ENCODE measurements around the gene EPS8.
"Not testable (repeated sequence)": the region's sequence is repeated elsewhere in the genome, so short reads cannot be mapped to it uniquely, and the experiment has no call there.

EPS8 gene

DNA sequence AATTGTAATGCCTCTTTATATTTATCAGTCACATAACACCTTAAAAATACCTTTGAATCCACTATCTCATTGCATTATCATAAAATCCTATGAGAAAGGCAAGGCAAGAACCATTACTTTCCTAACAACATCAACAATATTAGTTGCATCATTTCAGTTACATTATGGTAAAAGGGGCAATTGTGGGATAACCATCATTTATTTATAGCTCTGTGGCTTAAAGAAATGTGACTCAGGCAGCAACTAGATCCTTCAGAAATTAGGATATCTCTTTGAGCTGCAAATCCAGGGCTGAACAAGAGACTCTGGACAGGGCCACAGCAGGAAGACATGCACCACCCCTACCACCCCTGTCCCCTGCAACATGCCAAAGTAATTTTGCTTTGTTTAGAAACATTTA lies 36.4 kb downstream of the EPS8 start:
- no peak overlapping the region for H2AK5ac ChIP-seq (ENCODE audit: low read depth, low read length)

DNA sequence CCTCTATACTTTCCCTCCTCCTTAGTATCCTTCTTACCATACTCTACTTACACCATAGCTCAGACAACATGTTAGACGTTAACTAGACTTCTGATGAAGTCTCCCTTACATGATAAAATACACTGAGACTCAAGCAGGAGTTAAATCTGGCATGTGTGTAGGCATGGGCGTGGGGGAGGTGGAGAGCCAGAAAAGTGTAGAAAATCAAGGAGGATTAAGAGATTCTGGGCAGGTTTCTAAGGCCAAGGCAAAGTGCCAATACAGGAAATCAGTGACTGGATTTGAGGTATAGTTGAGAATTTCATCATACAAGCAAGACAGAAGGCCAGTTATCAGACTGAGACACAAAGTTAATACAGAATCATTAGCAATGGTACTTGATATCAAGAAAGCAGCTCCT lies 37.4 kb downstream of the EPS8 start:
- peaks cover 0 to 1% of the 10 kb centered on the region in 2 donors for H3K4me1 ChIP-seq (ENCODE audit: control insufficient read depth in 2 of 2, insufficient read depth in 1 of 2, low read depth in 1 of 2, low read length in 2 of 2)

More for the DNA sequence above, 36.4 kb downstream of the EPS8 start:
- Histone ChIP-seq H2AFZ (ENCODE audit: low read length) (no peak overlapping the region), H3K4me2 (ENCODE audit: insufficient read depth, low read length, poor library complexity, severe bottlenecking) (no peak overlapping the region), H3K9ac (ENCODE audit: low read depth, low read length, poor library complexity) (no peak overlapping the region), H3K79me1 (ENCODE audit: low read depth, low read length) (no peaks in the 10 kb centered on the region), H3K23ac (ENCODE audit: low read depth, low read length, poor library complexity) (no peak overlapping the region), H4K91ac (ENCODE audit: low read depth, low read length, poor library complexity) (no peak overlapping the region), H3K27me3 (ENCODE audit: control insufficient read depth in 3 of 3, insufficient read depth in 3 of 3, low read depth in 1 of 3, low read length in 3 of 3) (no peaks in the 10 kb centered on the region), H3K4ac (ENCODE audit: low read length) (no peak overlapping the region), H2BK12ac (ENCODE audit: low read length) (no peak overlapping the region), H3K36me3 (replicated peaks in 1 of 2; ENCODE audit: control insufficient read depth in 2 of 2, insufficient read depth in 2 of 2, low read length in 2 of 2) (no peaks in the 10 kb centered on the region), H3K14ac (ENCODE audit: low read length) (no peak overlapping the region), H2BK120ac (ENCODE audit: low read depth, low read length) (no peak overlapping the region), H2BK15ac (ENCODE audit: low read length) (no peak overlapping the region), H3K18ac (ENCODE audit: low read length) (no peak overlapping the region), H3K9me3 (replicated peaks in 1 of 2; ENCODE audit: control insufficient read depth in 2 of 2, insufficient read depth in 1 of 2, low read depth in 1 of 2, low read length in 2 of 2) (peaks cover 0 to 5% of the 10 kb centered on the region in 2 donors), H3K4me3 (ENCODE audit: low read length in 2 of 2) (no peak overlapping the region), H4K8ac (ENCODE audit: low read depth, low read length) (no peak overlapping the region), H3K27ac (replicated peaks; ENCODE audit: low read length) (no peak overlapping the region), H2BK5ac (ENCODE audit: low read length) (no peak overlapping the region), H3K4me1 (ENCODE audit: control insufficient read depth in 2 of 2, insufficient read depth in 1 of 2, low read depth in 1 of 2, low read length in 2 of 2) (peaks cover 0 to 1% of the 10 kb centered on the region in 2 donors)
- no peak for DNase-seq (ENCODE audit: low spot score)

DNA sequence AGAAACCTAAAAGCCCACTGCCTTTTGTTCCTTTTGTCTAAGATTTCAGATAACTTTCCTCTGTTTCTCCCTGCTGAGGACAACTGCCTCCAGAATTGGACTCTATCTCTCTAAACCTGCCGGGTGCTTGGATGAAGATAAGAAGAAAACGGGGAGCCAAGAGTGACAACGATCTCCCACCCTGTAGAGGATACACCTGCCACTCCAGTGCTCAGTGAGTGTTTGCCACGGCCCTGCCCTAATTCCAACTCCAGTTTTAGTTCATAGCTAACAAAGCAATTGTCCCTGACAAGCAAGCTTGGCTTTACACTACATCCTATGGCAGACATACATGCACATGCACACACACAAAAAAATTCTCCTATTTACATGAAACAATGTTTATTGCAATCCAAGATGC lies 39.3 kb downstream of the EPS8 start:
- Histone ChIP-seq H4K91ac (ENCODE audit: low read depth, low read length, poor library complexity) (no peak overlapping the region), H3K27me3 (ENCODE audit: control insufficient read depth in 3 of 3, insufficient read depth in 3 of 3, low read depth in 1 of 3, low read length in 3 of 3) (no peaks in the 10 kb centered on the region), H3K18ac (ENCODE audit: low read length) (no peak overlapping the region), H2BK5ac (ENCODE audit: low read length) (no peak overlapping the region), H3K4ac (ENCODE audit: low read length) (no peak overlapping the region), H3K4me1 (ENCODE audit: control insufficient read depth in 2 of 2, insufficient read depth in 1 of 2, low read depth in 1 of 2, low read length in 2 of 2) (peaks cover 0 to 1% of the 10 kb centered on the region in 2 donors), H3K9ac (ENCODE audit: low read depth, low read length, poor library complexity) (no peak overlapping the region), H2BK12ac (ENCODE audit: low read length) (no peak overlapping the region), H3K9me3 (replicated peaks in 1 of 2; ENCODE audit: control insufficient read depth in 2 of 2, insufficient read depth in 1 of 2, low read depth in 1 of 2, low read length in 2 of 2) (peaks cover 0 to 5% of the 10 kb centered on the region in 2 donors), H2BK15ac (ENCODE audit: low read length) (no peak overlapping the region), H3K4me3 (ENCODE audit: low read length in 2 of 2) (no peak overlapping the region), H4K8ac (ENCODE audit: low read depth, low read length) (no peak overlapping the region), H3K27ac (replicated peaks; ENCODE audit: low read length) (no peak overlapping the region), H3K79me1 (ENCODE audit: low read depth, low read length) (no peaks in the 10 kb centered on the region), H3K36me3 (replicated peaks in 1 of 2; ENCODE audit: control insufficient read depth in 2 of 2, insufficient read depth in 2 of 2, low read length in 2 of 2) (no peaks in the 10 kb centered on the region), H3K23ac (ENCODE audit: low read depth, low read length, poor library complexity) (no peak overlapping the region), H2AFZ (ENCODE audit: low read length) (no peak overlapping the region), H3K14ac (ENCODE audit: low read length) (no peak overlapping the region), H2BK120ac (ENCODE audit: low read depth, low read length) (no peak overlapping the region), H2AK5ac (ENCODE audit: low read depth, low read length) (no peak overlapping the region), H3K4me2 (ENCODE audit: insufficient read depth, low read length, poor library complexity, severe bottlenecking) (no peak overlapping the region)
- DNase-seq (ENCODE audit: low spot score): no peak
- no CpG with 5 or more reads among the region's 4 CpGs for WGBS, 2 donors (ENCODE audit: extremely low coverage in 2 of 2, insufficient read length in 2 of 2, insufficient replicate concordance in 1 of 2)

More for the DNA sequence above, 37.4 kb downstream of the EPS8 start:
- Histone ChIP-seq H3K4me2 (ENCODE audit: insufficient read depth, low read length, poor library complexity, severe bottlenecking) (no peak overlapping the region), H2BK120ac (ENCODE audit: low read depth, low read length) (no peak overlapping the region), H2BK15ac (ENCODE audit: low read length) (no peak overlapping the region), H3K9ac (ENCODE audit: low read depth, low read length, poor library complexity) (no peak overlapping the region), H3K27ac (replicated peaks; ENCODE audit: low read length) (no peak overlapping the region), H2AFZ (ENCODE audit: low read length) (no peak overlapping the region), H3K36me3 (replicated peaks in 1 of 2; ENCODE audit: control insufficient read depth in 2 of 2, insufficient read depth in 2 of 2, low read length in 2 of 2) (no peaks in the 10 kb centered on the region), H4K91ac (ENCODE audit: low read depth, low read length, poor library complexity) (no peak overlapping the region), H3K4ac (ENCODE audit: low read length) (no peak overlapping the region), H4K8ac (ENCODE audit: low read depth, low read length) (no peak overlapping the region), H3K14ac (ENCODE audit: low read length) (no peak overlapping the region), H3K79me1 (ENCODE audit: low read depth, low read length) (no peaks in the 10 kb centered on the region), H2BK12ac (ENCODE audit: low read length) (no peak overlapping the region), H3K4me3 (ENCODE audit: low read length in 2 of 2) (no peak overlapping the region), H3K9me3 (replicated peaks in 1 of 2; ENCODE audit: control insufficient read depth in 2 of 2, insufficient read depth in 1 of 2, low read depth in 1 of 2, low read length in 2 of 2) (peaks cover 0 to 5% of the 10 kb centered on the region in 2 donors), H3K27me3 (ENCODE audit: control insufficient read depth in 3 of 3, insufficient read depth in 3 of 3, low read depth in 1 of 3, low read length in 3 of 3) (no peaks in the 10 kb centered on the region), H3K23ac (ENCODE audit: low read depth, low read length, poor library complexity) (no peak overlapping the region), H2BK5ac (ENCODE audit: low read length) (no peak overlapping the region), H2AK5ac (ENCODE audit: low read depth, low read length) (no peak overlapping the region), H3K18ac (ENCODE audit: low read length) (no peak overlapping the region)
- WGBS, 2 donors (ENCODE audit: extremely low coverage in 2 of 2, insufficient read length in 2 of 2, insufficient replicate concordance in 1 of 2): no CpG with 5 or more reads among the region's 2 CpGs
- no peak for DNase-seq (ENCODE audit: low spot score)

DNA sequence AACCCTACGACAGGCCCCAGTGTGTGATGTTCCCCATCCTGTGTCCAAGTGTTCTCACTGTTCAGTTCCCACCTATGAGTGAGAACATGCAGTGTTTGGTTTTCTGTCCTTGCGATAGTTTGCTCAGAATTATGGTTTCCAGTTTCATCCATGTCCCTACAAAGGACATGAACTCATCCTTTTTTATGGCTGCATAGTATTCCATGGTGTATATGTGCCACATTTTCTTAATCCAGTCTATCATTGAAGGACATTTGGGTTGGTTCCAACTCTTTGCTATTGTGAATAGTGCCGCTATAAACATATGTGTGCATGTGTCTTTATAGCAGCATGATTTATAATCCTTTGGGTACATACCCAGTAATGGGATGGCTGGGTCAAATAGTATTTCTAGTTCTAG lies 47.3 kb downstream of the EPS8 start:
- H2BK5ac ChIP-seq (ENCODE audit: low read length); H3K23ac ChIP-seq (ENCODE audit: low read depth, low read length, poor library complexity); H3K9me3 ChIP-seq (replicated peaks in 1 of 2; ENCODE audit: control insufficient read depth in 2 of 2, insufficient read depth in 1 of 2, low read depth in 1 of 2, low read length in 2 of 2); H2AFZ ChIP-seq (ENCODE audit: low read length); DNase-seq (ENCODE audit: low spot score); H3K4me3 ChIP-seq (ENCODE audit: low read length in 2 of 2); H3K36me3 ChIP-seq (replicated peaks in 1 of 2; ENCODE audit: control insufficient read depth in 2 of 2, insufficient read depth in 2 of 2, low read length in 2 of 2); H3K27me3 ChIP-seq (ENCODE audit: control insufficient read depth in 3 of 3, insufficient read depth in 3 of 3, low read depth in 1 of 3, low read length in 3 of 3); H3K18ac ChIP-seq (ENCODE audit: low read length); H3K4ac ChIP-seq (ENCODE audit: low read length); H3K4me1 ChIP-seq (ENCODE audit: control insufficient read depth in 2 of 2, insufficient read depth in 1 of 2, low read depth in 1 of 2, low read length in 2 of 2); H3K9ac ChIP-seq (ENCODE audit: low read depth, low read length, poor library complexity); H2BK12ac ChIP-seq (ENCODE audit: low read length); H4K91ac ChIP-seq (ENCODE audit: low read depth, low read length, poor library complexity); H3K4me2 ChIP-seq (ENCODE audit: insufficient read depth, low read length, poor library complexity, severe bottlenecking); H2BK120ac ChIP-seq (ENCODE audit: low read depth, low read length); H2AK5ac ChIP-seq (ENCODE audit: low read depth, low read length); H3K27ac ChIP-seq (replicated peaks; ENCODE audit: low read length); H3K79me1 ChIP-seq (ENCODE audit: low read depth, low read length); H4K8ac ChIP-seq (ENCODE audit: low read depth, low read length); H3K14ac ChIP-seq (ENCODE audit: low read length); H2BK15ac ChIP-seq (ENCODE audit: low read length): not testable (repeated sequence)
- no CpG with 5 or more reads among the region's 3 CpGs for WGBS, 2 donors (ENCODE audit: extremely low coverage in 2 of 2, insufficient read length in 2 of 2, insufficient replicate concordance in 1 of 2)

All from neuronal stem cell (in vitro differentiated cells).